Choroid plexus epithelial cell (primary cell): ENCODE results near the gene TCF23.
"Not testable (repeated sequence)": the region's sequence is repeated elsewhere in the genome, so short reads cannot be mapped to it uniquely, and the experiment has no call there.

ENCODE experiments used
- DNase-seq: peaks from one replicate; pipeline ENCODE4 v3.0.0-alpha.2; 2010; ENCODE audit warnings: low read depth
- H3K4me3 ChIP-seq: 2 replicates; pipeline ENCODE4 v1.5.1; 2011; ENCODE audit warnings: low read depth, mild to moderate bottlenecking, control low read depth, low read length, moderate library complexity
- TF ChIP-seq, protein P1 (sequence below): conservative IDR thresholded peaks from 2 replicates; pipeline ENCODE4 v1.5.1; 2011; ENCODE audit warnings: low read depth, mild to moderate bottlenecking, control low read depth, inconsistent platforms, low read length, moderate library complexity

TCF23 gene

DNA sequence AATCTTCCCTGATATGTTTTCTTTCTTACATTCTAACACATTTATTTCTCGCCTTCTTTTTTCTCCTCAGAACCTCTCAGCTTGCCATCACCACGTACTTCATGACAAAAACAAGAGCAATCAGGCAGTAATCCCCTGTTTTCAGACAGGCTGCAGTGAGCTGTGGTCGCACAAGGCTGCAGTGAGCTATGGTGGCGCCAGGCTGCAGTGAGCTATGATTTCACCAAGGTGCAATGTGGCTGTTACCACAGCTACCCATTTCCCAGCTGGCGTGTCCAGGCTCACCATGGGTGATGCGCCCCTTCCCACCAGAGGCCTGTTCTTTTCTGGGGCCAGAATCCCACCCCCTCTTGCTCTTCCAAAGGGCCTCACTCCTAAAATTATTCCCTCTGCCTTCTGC, 25.8 kb downstream of the TCF23 start:
- H3K4me3 ChIP-seq = no peak overlapping the region
- no peak for DNase-seq
- TF ChIP-seq, protein P1, sequence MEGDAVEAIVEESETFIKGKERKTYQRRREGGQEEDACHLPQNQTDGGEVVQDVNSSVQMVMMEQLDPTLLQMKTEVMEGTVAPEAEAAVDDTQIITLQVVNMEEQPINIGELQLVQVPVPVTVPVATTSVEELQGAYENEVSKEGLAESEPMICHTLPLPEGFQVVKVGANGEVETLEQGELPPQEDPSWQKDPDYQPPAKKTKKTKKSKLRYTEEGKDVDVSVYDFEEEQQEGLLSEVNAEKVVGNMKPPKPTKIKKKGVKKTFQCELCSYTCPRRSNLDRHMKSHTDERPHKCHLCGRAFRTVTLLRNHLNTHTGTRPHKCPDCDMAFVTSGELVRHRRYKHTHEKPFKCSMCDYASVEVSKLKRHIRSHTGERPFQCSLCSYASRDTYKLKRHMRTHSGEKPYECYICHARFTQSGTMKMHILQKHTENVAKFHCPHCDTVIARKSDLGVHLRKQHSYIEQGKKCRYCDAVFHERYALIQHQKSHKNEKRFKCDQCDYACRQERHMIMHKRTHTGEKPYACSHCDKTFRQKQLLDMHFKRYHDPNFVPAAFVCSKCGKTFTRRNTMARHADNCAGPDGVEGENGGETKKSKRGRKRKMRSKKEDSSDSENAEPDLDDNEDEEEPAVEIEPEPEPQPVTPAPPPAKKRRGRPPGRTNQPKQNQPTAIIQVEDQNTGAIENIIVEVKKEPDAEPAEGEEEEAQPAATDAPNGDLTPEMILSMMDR = no peak

DNA sequence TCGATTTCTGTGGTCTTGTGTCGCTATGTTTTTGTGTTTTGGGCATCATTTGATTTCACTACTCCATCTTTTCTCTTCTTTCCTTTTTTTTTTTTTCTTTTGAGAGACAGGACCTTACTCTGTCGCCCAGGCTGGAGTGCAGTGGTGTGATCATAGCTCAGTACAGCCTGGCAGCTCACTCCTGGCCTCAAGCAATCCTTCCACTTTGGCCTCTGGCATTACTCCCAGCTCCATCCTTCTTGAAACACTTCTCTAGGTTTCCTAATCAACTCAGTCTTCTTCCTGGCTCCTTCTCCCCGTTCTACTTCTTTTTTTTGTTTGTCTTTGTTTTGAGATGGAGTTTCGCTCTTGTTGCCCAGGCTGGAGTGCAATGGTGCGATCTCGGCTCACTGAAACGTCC, 26.5 kb downstream of the TCF23 start:
- TF ChIP-seq, protein P1 = no peak
- H3K4me3 ChIP-seq = no peak overlapping the region
- DNase-seq = peak; percentile 20

DNA sequence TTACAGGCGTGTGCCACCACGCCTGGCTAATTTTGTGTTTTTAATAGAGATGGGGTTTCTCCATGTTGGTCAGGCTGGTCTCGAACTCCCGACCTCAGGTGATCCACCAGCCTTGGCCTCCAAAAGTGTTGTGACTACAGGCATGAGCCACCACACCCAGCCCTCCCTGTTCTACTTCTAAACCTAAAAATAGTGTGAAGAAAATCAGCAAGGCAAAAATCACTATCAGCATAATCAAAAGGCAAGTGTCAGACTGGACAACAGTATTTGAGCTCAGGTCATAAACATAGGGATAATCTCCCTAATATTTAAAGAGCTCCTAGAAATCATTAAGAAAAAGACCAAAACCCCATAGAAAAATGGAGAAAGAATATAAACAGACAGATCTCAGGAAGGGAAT, 27.0 kb downstream of the TCF23 start:
- not testable (repeated sequence) for DNase-seq, H3K4me3 ChIP-seq

DNA sequence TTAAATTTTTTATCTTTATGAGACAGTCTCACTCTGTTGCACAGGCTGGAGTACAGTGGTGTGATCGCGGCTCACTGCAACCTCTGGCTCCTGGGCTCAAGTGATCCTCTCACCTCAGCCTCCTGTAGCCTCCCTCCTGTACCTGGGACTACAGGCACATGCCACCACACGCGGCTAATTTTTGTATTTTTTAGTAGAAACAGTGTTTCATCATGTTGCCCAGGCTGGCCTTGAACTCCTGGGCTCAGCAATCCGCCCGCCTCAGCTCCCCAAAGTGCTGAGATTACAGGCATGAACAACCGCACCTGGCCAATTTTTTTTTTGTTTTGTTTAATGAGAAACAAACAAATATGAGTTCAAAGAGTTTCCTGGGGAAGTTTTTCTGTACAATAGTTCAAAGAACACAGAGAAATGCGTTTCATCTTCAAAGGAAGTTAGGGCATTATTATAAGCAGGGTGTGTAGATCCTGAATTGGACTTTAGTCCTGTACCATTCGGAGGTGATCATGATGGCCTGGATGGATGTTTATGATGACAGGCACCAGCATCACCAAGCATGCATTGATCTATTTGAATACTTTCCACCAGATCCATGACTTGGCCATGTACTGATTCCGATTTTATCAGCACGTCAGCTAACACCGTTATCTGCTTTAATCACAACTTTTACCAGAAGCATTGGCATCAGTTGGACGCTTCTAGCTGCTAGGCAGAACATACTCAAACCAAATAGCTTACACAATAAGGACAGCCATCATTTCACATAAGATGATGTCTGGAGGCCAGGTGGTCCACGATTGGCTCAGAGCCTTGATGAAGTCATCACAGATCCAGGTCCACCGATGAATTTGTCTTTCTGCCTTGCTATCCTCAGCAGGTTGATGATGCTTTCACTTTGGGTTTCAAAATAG, 28.9 kb downstream of the TCF23 start:
- no peak overlapping the region for H3K4me3 ChIP-seq
- no peak for DNase-seq
- TF ChIP-seq, protein P1 = no peak

DNA sequence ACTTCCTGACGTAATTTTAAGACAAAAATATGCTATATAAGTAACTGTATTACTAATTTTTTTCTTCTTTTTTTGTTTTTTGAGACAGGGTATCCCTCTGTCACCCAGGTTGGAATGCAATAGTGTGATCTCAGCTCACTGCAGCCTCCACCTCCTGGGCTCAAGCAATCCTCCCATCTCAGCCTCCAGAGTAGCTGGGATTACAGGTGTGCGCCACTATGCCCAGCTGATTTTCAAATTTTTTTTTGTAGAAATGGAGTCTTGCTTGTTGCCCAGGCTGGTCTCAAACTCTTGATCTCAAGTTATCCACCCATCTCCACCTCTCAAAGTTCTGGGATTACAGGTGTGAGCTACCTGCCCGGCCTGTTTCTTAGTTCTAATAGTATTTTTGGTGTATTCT, 29.7 kb downstream of the TCF23 start:
- TF ChIP-seq, protein P1 = no peak
- DNase-seq = no peak
- no peak overlapping the region for H3K4me3 ChIP-seq

DNA sequence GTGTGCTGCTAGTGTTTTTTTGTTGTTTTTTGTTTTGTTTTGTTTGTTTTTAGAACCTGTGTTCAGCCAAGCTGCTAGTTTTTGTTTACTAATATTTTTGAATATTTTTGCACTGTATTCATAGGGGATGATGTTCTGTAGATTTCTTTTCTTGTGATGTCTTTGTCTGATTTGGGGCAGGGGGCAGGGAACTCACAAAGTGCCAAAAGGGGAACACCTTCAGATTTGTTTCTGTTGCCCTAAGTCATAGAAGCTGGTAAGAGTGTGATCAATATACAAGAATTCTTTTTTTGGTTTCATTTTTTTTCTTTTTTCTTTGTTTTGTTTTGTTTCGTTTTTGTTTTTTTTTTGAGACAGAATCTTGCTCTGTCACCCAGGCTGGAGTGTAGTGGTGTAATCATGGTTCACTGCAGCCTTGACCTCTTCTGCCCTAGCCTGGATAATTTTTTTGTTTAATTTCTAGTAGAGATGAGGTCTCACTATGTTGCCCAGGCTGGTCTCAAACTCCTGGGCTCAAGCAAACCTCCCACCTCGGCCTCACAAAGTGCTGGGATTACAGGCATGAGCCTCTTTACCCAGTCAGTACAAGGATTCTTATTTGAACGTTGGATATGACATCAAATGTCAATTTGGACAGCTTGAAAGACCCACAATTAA, 30.7 kb downstream of the TCF23 start:
- DNase-seq = no peak
- TF ChIP-seq, protein P1 = no peak
- H3K4me3 ChIP-seq = no peak overlapping the region

DNA sequence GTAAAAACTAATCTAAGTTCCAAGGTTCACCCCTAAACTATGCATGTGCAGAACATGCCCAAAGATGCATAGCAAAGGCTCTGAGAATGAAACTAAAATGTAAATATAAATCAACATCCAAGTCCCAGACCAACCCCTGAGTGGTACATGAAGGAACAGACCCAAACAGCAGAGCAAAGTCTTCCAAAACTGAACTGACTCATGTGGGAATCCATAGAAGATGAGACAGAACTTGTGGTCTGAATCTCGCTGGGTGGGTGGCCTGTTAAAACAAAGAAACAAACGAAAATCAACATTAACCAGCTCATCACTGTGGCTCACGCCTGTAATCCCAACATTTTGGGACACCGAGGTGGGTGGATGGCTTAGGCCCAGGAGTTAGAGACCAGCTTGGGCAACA, 33.5 kb downstream of the TCF23 start:
- H3K4me3 ChIP-seq = no peak overlapping the region
- DNase-seq = peak; percentile 49
- TF ChIP-seq, protein P1 = no peak
